Activated CD4-positive, alpha-beta T cell treated with anti-CD3 and anti-CD28 coated beads, Interleukin-2, Interleukin-6, amounts not matched to agents 100 ng/mL and 50 ng/mL, durations not matched to agents 16 hours and 8 hours (primary cell): Measurements from ENCODE around the gene NHERF2.

Experiments used
- DNase-seq: peaks from one replicate; pipeline ENCODE4 v3.0.0-alpha.2; 2020

NHERF2 gene

DNA sequence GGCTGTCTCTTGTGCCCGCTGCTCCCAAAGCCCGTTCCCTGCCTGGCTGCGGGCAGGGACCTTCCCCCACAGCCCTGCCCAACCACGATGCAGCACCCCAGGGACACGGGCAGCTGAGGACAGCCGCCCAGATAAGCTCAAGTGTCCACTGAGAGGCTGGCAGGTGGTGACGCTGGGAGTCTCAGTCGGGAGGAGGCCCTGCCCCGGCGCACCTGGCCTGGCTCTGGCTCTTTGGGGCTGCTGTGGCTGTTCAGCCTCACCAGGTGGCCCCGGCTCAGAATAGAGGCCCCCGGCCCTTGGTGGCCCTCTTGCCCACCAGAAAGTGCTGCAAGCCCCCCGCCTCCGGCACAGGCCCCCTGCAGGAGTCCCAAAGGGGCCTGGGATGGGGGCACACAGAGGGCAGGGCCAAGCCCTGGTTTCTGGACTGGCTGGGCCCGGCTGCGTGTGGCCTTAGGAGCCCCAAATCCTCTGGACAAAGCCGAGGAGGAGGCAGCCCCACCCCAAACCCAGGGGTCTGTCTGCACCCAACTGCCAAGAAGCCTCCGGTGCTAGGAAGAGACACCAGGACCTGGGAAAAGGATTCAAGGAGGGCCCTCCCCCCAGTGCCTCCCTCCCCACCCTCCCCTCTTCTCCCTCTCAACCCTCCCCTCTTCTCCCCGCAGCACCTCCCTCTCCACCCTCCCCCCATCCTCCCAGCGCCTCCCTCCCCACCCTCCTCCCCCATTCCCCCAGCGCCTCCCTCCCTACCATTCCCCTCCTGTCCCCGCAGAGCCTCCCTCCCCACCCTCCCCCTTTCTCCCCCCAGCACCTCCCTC lies 15.7 kb downstream of the NHERF2 start:
- DNase-seq, result no peak

DNA sequence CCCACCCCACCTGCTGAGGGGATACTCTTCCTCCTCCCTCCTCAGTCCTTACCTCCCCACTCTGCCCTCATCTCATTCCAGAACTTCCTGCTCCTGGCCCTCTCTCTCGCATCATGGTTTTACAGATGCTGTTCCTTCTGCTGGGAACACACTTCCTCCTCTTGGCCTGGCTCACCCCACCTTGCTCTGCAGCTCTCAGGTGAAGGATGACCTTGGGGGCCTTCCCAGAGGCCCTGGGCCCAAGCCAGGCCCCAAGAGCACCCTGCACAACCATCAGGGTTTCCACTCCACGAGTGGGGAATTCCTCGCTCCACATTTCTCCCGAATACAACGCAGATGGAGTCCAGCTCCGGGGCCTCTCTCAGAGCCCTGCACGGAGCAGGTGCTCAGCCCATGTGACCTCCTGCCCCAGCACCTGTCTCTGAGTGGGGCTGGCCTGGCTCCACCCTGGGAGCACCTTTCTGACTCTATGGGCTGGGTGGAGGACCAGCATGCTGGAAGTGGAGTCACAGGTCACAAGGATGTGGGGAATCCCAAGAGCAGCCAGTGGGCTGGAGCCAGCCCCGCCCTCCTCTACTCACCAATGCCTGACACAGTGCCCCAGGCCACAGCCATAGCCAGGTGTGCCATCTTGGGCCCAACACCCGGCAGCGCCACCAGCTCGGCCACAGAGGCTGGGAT lies 16.4 kb downstream of the NHERF2 start:
- DNase-seq, result no peak

DNA sequence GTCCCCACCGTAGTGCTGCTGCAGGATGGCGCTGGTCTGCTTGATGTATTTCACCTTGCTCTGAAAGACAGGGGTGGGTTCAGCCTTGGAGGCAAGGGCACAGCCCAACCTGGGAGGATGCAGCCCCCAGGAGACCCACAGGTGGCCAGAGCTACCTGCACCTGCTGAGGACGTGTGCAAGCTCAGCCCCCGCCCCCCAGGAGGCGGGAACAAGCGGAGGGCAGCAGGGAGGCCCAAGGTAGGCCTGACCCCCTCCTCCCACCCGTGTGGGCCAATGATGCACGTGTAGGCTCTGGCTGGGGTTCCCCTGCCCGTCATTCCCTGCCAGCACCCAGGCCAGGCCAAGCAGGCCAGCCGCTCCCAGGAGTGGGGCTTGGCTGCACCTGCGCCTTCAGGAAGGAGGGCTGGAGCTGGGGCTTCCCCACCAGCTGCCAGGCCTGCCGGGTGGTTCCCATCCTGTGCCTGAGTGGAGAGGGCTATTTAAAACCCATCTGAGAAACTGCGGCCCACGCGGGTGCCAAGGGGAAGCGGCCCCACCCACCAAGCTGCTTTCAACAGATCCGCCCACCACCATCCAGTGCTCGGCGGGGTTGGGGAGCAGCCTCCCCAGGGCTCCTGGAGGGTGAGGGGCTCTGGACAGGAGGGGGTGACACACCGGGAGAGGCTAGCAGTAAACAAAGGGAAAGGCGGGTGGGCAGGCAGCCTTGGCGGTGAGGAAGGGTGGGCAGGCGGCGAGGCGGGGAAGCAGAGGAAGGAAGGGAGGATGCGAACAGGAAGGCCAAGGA lies 17.2 kb downstream of the NHERF2 start:
- no peak for DNase-seq

DNA sequence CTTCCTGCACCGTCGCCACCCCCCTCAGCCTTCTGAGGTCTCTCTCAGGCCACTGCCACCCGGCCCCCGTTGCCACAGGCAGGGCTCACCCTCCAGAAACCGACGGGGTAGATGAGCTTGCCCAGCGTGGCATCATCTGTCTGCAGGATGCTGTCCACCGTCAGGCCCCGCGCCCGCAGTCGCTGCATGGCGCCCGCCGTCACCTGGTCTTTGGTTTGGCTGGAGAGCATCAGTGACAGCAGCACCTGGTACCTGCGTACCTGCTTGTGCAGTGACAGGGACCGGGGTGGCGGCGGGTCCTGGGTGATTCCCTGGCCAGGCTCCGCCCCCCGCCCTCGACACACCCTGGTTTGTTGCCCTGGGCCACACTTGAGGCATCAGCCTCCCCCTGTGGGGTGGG lies 17.8 kb downstream of the NHERF2 start:
- DNase-seq, result no peak

DNA sequence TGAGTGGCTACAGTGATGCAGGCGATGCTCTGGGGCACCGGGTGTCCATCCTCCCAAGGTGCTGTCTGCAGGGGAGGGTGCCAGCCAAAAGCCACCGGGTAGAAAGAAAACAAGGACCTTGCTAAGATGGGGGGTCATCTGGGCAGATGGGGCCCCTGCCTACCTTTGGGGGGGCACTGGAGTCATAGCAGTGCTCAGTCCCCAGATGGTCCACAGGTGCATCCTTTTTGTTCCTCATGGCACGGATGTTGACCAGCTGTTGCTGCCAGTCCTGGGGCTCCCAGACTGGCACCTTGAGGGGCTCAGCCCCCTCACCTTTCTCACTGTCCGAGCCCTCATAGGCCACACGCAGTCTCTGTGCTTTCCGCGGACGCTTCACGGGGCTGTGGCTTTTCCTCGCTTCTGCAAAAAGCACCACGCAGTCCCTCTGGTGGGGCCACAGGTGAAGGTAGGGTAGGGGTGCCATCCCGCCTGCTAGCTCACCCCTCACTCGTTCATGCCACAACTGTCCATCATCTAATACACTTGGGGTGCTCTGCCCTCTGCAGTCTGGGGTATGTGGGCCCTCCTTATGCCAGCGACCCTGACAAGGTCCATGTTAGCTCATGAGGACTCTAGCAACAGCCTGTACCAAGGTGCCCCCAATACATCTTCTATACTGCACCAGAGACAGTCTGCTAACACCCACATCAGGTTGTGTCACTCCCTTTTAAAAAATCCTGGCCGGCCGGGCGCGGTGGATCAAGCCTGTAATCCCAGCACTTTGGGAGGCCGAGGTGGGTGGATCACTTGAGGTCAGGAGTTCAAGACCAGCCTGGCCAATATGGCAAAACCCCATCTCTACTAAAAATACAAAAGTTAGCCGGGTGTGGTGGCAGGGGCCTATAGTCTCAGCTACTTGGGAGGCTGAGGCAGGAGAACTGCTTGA lies 19.5 kb downstream of the NHERF2 start:
- no peak for DNase-seq

DNA sequence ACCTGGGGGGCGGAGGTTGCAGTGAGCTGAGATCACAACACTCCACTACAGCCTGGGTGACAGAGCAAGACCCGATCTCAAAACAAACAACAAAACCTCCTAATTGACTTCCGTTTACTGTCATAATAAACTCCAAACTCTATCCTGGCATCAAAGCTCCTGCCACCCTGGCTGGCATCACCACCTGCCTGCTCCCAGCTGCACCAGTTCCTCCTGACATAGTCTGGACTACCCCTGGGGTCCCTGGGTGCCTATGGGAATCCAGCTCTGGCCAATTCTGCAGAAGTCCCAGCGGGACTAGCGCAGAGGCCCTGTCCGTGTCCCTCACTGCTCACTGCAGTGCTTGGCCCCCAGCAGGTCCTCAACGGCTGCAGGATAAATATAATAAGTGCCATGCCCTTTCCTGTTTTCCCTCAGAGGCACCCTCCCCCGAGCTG lies 20.2 kb downstream of the NHERF2 start:
- DNase-seq, result no peak

DNA sequence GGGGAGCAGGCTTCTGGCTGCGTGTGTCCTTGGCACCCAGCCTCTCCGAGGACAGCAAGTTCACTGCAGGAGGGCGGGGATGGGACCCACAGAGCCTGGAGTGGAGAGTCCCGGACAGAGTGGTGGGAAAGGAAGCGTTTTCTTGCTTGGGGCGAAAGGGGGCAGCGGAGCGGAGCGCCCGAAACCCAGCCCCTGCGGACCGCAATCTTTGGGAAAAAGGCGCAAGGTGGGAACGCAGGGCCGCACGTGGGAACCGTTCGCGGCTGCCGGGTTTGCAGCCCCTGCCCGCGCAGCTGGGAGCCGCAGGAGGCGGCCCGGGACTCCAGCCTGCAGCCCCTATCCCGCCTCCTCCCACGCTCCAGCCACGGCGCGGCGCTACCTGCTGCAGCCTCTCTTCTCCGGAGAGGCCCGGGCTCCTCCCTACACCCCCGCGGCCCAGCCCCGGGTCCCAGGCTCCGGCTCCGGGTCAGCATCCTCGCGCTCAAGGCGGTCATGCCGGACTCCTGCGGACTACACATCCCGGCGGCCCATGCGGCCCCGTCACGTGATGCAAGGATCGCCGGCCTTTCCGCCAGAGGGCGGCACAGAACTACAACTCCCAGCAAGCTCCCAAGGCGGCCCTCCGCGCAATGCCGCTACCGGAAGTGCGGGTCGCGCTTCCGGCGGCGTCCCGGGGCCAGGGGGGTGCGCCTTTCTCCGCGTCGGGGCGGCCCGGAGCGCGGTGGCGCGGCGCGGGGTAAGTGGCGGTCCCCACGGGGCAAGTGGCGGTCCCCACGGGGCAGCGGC lies 20.8 kb downstream of the NHERF2 start, which contains the start of the genes NTHL1 and TSC2:
NTHL1 (minus strand) TSS at position 505 of the 786 bp plus-strand sequence; CDS start at position 494, 11 bp downstream.
TSC2 (plus strand) TSS at position 656 of the 786 bp plus-strand sequence. CDS start 631 bp downstream, outside the sequence.
- peak; percentile 98 for DNase-seq

DNA sequence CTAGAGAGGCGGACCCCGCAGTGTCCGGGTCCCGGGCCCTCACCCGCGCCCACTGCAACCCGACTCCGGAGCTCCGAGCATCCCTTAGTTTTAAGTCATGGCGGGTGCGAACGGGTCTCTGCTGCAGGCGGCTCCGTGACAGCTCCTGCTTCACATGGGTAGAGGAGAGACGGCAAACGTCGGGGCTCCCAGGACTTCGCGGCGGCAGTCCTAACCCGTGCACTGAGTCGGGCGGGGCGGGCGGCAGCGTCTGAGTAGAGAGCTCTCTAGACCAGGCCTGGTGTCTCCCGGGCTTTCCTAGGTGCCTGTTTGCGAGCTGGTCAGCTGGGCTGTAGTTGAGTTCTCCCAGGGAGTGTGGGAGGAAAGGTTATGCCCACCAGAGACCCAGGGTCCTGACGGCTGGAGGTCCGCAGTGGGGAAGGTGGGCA lies 21.4 kb downstream of the NHERF2 start:
- no peak for DNase-seq

DNA sequence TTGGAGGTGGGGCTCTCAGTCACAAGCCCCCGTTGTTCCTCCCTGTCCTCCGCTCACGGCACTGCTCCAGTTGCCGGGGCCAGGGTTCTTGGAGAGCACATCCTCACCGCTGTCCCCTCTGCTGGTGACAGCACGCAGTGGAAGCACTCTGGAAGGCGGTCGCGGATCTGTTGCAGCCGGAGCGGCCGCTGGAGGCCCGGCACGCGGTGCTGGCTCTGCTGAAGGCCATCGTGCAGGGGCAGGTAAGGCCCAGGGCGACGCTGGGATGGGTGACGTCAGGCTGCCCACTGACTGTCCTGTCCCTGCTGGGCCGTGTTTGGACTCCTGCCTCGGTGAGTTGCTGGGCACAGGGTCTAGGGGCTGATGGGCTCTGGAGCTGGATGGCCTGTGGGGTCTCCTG lies 26.5 kb downstream of the NHERF2 start:
- no peak for DNase-seq

DNA sequence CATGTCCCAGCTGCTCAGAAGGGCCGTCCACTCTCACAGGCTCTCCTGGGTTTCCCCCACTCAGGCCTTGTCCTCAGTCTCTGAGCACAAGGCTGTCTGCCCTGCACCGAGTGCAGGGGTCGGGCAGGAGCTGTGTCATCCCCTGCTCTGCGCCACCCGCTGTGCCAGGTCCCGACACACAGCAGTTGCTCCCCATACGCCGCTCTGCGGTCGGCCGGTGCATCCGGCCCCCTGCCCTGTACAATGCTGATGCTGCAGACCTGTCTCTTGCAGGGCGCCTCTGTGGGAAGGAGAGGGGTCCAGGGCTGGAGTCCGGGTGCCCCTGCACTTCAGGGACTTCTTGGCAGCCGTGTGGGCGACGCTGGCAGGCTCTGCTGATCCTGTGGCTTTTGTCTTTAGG lies 27.2 kb downstream of the NHERF2 start:
- no peak for DNase-seq

DNA sequence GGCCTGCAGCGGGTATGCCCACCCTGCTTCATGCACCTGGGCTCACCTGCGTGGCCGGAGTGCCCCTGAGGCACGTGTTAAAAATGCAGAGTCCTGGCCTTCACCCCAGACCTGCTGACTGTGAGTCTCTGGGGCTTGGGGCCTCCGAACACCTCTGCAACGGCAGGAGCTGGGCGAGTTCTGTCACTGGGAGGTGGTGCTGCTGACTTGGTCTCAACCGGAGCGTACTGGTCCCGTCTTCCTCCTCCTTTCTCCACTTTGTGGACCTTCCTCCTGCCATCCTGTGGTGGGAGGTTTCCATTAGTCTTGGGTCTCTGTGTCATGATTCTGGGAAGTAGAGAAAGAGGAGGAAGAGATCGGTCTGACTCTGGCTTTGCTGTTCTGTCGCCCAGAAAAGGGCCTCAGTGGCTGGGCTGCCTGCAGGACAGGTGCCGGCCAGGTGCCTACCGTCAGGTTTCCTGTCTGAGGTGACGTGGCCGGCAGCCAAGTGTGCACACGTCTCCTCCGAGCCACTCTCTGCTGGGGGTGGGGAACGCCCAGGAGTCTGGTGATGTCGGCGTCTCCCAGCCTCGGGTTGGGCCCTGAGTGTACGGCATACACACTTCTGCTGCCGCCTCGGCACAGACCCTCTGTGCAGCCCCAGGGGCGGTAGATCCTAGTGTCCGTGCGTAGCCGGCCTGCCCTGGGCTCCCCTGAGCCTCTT lies 28.0 kb downstream of the NHERF2 start:
- DNase-seq, result no peak

DNA sequence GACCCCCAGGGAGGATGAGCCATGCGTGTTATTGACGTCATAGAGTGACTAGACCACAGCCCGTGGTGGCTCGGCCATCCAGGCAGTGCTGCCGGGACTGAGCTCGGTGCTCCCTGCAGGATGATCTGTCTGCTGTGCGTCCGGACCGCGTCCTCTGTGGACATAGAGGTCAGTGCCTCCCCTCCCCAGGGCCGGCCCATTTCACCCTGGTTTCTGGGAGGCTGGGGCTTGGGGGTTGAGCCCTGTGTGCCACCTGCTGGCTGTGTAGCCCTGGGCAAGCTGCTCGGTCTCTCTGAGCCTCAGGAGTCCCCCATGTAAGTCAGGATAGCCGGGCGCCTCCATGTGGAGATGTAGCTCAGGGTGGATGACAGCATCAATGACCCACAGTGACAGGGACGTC lies 29.4 kb downstream of the NHERF2 start:
- no peak for DNase-seq

DNA sequence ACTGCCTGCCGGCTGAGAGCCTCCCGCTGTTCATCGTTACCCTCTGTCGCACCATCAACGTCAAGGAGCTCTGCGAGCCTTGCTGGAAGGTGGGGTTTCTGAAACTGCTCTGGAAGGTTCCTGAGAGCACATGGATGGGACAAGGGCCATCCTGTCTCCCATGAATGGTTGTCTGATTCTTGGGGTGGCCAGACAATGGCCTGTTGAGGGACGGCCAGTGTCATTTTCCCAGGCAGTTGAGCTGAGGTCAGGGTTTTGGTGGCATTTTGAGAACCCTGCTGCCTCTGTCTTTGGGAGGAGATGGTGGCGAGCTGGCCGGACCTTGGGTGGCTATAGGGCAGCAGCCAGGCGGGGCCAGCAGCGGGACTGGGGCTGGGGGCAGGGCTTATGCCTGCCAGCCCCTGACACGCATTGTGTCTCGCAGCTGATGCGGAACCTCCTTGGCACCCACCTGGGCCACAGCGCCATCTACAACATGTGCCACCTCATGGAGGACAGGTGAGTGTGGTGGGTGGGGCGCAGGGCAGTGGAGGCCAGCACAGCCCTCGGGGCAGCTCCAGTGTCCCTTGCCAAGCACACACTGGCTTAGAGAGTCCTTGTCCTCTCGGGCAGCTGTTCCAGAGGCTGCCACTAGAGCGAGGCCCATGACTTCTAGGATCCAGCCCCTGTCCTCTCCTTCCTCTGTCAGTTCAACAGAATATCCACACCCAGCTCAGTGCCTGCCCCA lies 30.1 kb downstream of the NHERF2 start:
- no peak for DNase-seq

DNA sequence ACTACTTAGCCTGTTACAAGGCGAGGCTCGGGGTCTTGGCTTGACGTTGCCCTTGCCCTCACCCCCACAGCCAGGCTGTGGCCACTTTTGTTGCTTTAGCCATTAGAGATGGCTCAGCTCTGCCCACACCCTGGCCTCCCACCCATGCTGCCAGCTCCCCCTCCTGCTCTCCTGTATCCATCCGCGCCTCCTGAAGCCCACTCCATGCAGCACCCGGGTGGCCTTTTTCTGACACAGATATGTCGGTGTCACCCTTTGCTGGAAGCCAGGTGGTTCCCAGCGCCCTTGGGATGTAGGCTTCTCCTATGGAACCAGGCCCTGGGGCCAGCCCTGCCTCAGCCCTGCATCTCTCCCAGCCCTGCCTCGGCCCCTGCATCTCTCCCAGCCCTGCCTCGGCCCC lies 30.7 kb downstream of the NHERF2 start:
- no peak for DNase-seq

DNA sequence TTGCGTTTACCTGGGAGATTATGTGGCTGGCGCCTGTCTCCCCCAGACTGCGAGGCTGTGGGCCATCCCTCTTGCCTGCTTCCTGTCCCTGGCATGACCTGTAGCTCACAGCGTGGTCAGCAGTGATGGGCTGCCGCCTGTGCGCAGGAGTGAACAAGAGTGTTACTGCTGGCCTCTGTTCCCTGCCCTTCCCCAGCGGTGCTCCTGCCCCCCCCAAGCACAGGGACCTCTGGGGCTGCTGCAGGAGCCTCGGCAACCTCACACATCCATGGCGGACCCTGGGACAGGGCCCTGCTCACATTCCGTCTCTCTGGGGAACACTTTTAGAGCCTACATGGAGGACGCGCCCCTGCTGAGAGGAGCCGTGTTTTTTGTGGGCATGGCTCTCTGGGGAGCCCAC lies 31.7 kb downstream of the NHERF2 start:
- DNase-seq, result no peak

DNA sequence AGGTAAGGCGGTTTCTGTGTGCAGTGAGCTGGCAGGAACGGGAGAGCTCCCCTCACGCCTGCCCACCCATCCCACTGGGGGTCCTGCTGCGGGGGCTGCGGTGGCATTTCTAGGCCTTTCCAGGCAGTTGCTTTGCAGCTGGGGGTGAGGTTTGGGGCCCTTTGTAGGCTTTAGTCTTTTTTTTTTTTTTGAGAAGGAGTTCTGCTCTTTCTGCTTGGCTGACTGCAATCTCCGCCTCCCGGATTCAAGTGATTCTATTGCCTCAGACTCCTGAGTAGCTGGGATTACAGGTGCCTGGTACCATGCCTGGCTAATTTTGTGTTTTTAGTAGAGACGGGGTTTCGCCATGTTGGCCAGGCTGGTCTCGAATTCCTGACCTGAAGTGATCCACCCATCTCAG lies 32.2 kb downstream of the NHERF2 start:
- no peak for DNase-seq

DNA sequence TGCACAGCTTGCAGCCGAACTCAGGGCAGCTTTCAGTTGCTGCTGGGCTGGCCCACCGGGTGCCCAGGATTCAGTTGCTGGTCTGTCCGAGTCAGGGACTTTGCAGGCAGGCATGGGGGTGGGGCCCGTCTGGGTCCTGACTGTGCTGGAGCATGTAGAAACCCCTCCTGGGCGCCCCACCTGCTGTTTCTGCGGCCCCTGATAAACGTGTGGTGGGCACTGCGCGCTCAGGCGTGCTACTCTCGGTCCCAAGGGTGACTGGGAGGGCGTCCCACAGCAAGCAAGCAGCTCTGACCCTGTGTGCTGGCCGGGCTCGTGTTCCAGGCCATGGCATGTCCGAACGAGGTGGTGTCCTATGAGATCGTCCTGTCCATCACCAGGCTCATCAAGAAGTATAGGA lies 33.6 kb downstream of the NHERF2 start:
- no peak for DNase-seq

DNA sequence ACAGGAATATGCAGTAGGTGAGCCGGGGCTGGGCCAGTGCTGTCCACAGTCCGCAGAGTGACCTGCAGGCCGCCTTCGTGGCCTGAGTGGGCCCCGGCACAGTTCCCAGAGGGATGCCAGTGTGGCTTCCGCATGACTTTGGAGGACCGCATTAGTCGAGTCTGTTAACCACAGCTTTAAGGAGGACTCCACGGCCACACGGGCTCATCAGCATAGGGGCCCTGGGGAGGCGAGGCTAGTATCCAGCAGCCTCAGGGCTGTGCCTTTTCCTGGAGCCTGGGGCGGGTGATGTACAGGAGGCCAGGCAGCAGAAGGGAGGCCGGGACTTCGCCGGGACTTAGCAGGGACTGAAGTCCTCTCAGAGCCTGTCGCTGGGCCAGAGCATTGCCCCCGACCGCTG lies 34.3 kb downstream of the NHERF2 start:
- no peak for DNase-seq

DNA sequence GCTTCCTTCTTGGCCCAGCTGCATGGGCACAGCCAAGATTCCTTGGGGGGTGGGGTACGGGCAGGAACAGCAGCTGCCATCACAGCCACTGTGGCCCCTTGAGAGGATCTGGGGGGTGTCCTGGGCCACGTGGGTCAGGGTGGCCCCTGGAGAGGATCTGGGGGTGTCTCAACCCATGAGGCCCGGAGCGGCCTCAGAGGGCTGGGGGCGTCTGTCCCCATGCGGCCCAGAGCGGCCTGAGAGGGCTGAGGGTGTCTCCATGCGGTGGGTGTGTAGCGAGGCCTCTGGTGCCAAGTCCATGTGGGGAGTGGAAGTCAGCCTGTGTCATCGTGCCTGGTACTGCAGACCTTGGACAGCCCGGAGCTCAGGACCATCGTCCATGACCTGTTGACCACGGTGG lies 34.8 kb downstream of the NHERF2 start:
- DNase-seq, result no peak

DNA sequence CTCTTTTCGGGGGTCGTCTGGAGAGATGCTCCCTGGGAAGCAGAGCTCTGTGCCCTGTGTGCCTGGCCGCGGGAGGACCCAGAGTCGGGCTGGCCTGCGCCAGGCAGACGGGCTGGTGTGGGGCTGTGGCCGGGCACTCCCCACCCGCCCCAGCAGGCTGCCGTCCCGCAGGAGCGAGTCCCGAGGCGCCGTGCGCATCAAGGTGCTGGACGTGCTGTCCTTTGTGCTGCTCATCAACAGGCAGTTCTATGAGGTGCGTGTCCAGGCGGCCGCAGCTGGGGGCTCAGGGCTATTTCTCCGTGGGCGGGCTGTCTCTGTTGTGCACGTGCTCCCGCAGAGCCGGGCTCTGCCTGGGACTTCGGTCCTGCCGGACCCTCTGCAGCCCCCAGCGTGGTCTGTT lies 36.1 kb downstream of the NHERF2 start:
- no peak for DNase-seq
